PFSK-1 (cell line): ENCODE measurements around the gene CNPPD1.

ENCODE experiments used
- FOXP2 ChIP-seq: optimal IDR thresholded peaks from 2 replicates; pipeline ENCODE3; 2011; ENCODE audit warnings: borderline replicate concordance, control low read depth, inconsistent platforms; ENCODE audit not compliant: insufficient read depth; ENCODE audit errors: extremely low read length, extremely low read depth
- POLR2AphosphoS5 ChIP-seq: IDR thresholded peaks from 2 replicates; pipeline ENCODE4 v1.6.1; 2012; ENCODE audit warnings: low read depth, mild to moderate bottlenecking, control low read depth, low read length, moderate library complexity
- REST ChIP-seq, 2 experiments: IDR thresholded peaks; 2 replicates each; pipeline versions ENCODE4 v1.6.1 to v1.8.0; 2011 to 2012; ENCODE audit warnings: low read depth in 2 of 2, low read length in 2 of 2, control low read depth in 1 of 2, inconsistent platforms in 1 of 2, mild to moderate bottlenecking in 1 of 2, moderate library complexity in 1 of 2; ENCODE audit not compliant: insufficient read depth in 1 of 2
- SIN3A ChIP-seq: IDR thresholded peaks from 2 replicates; pipeline ENCODE4 v1.6.1; 2012; ENCODE audit warnings: mild to moderate bottlenecking, low read length, moderate library complexity, borderline replicate concordance; ENCODE audit not compliant: insufficient read depth
- TAF1 ChIP-seq: IDR thresholded peaks from 2 replicates; pipeline ENCODE4 v1.6.1; 2012; ENCODE audit warnings: low read length, control low read depth, borderline replicate concordance; ENCODE audit not compliant: insufficient read depth

- no peak for TF ChIP-seq TAF1
- no peak for TF ChIP-seq POLR2AphosphoS5
- no peak for TF ChIP-seq SIN3A
- no peak for TF ChIP-seq REST (IDR thresholded peaks at IDR 0.05; ENCODE audit: insufficient read depth in 1 of 2, low read depth in 2 of 2, low read length in 2 of 2)
- TF ChIP-seq FOXP2 = no peak
Observed at GRCh38 chr2:219125225-219125885, 51.4 kb downstream of the CNPPD1 start.
